GM12878 (cell line): Measurements from ENCODE around the gene PTPRN2.

Experiments
- NR2C1 ChIP-seq: fragments of 450-650 bp; IDR thresholded peaks from 2 replicates; pipeline ENCODE4 v1.6.1; 2017; ENCODE audit warnings: antibody characterized with exemption, mild to moderate bottlenecking, moderate library complexity
- POLR2A ChIP-seq: IDR thresholded peaks from 2 replicates; pipeline ENCODE4 v1.6.1; 2011; ENCODE audit warnings: low read depth, mild to moderate bottlenecking, low read length
- RAD51 ChIP-seq: fragments of 450-650 bp; IDR thresholded peaks from 2 replicates; pipeline ENCODE4 v1.6.1; 2016; ENCODE audit warnings: moderate library complexity, mild to moderate bottlenecking, inconsistent platforms
- SP1 ChIP-seq: IDR thresholded peaks from one replicate; pipeline ENCODE4 v1.6.1; 2011; ENCODE audit warnings: low read depth, low read length
- SRF ChIP-seq, 2 experiments: IDR thresholded peaks; 2 replicates each; pipeline ENCODE4 v1.6.1; 2011; ENCODE audit warnings: low read depth in 2 of 2, low read length in 2 of 2, mild to moderate bottlenecking in 1 of 2, moderate library complexity in 1 of 2
- TCF7 ChIP-seq: IDR thresholded peaks from 2 replicates; pipeline ENCODE4 v1.6.1; 2014; ENCODE audit warnings: antibody characterized with exemption, borderline replicate concordance
- YY1 ChIP-seq: IDR thresholded peaks from 2 replicates; pipeline ENCODE4 v1.6.1; 2011; ENCODE audit warnings: low read depth, mild to moderate bottlenecking, low read length
- TF ChIP-seq, protein P1 (sequence below), 3 experiments: IDR thresholded peaks in 2 of 3; conservative IDR thresholded peaks in 1 of 3; 2 replicates each; pipeline ENCODE4 v1.5.1; 2011; ENCODE audit warnings: low read depth in 3 of 3, low read length in 3 of 3, mild to moderate bottlenecking in 3 of 3, control low read depth in 2 of 3, moderate library complexity in 2 of 3, inconsistent platforms in 1 of 3, mixed read lengths in 1 of 3; ENCODE audit not compliant: control insufficient read depth in 2 of 3, insufficient read depth in 1 of 3; ENCODE audit errors: extremely low read depth in 1 of 3
- TF ChIP-seq, protein P2 (sequence below): IDR thresholded peaks from 2 replicates; pipeline ENCODE4 v1.6.1; 2012; ENCODE audit warnings: mild to moderate bottlenecking, low read depth, low read length
- TF ChIP-seq, protein P3 (sequence below): fragments of 450-650 bp; IDR thresholded peaks from 2 replicates; pipeline ENCODE4 v1.6.1; 2018; ENCODE audit warnings: borderline replicate concordance, mild to moderate bottlenecking; ENCODE audit not compliant: partially characterized antibody
- TF ChIP-seq, protein P4 (sequence below): IDR thresholded peaks from 2 replicates; pipeline ENCODE4 v1.6.1; 2011; ENCODE audit warnings: low read depth, low read length, improper control_type of control experiment, borderline replicate concordance

DNA sequence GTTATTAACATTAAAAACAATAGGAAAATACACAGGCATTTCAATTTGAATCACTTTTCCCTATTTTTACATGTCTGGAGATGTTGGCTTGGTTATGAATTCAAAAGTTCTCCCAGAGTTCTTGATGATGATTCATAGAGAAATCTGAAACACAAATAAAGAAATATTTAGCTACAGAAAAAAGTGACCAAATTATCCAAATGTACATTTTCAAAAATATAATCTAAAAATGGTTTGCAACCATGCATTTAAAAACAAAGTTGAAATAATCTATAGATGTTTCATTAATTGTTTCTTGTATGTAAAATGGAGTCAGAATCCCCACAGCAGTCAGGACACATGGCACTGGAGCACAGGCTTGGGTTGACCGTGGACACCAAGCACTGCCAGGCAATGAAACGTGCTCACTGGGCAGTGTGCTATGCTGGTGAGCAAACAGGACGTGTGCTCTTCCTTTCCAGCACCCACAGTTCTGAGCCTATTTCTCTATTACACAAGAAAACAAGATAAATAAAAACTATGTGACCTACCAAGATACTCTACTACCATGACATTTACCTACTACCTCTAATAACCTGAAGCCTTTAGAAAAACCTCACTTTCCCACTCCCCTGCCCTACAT, 44.1 kb upstream of the PTPRN2 start:
- TF ChIP-seq POLR2A, result no peak
- TF ChIP-seq, protein P1, sequence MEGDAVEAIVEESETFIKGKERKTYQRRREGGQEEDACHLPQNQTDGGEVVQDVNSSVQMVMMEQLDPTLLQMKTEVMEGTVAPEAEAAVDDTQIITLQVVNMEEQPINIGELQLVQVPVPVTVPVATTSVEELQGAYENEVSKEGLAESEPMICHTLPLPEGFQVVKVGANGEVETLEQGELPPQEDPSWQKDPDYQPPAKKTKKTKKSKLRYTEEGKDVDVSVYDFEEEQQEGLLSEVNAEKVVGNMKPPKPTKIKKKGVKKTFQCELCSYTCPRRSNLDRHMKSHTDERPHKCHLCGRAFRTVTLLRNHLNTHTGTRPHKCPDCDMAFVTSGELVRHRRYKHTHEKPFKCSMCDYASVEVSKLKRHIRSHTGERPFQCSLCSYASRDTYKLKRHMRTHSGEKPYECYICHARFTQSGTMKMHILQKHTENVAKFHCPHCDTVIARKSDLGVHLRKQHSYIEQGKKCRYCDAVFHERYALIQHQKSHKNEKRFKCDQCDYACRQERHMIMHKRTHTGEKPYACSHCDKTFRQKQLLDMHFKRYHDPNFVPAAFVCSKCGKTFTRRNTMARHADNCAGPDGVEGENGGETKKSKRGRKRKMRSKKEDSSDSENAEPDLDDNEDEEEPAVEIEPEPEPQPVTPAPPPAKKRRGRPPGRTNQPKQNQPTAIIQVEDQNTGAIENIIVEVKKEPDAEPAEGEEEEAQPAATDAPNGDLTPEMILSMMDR (IDR thresholded peaks at IDR 0.05 in 2 of 3, conservative IDR thresholded peaks at IDR 0.05 in 1 of 3; ENCODE audit: control insufficient read depth in 2 of 3, extremely low read depth in 1 of 3, insufficient read depth in 1 of 3, low read depth in 3 of 3, low read length in 3 of 3), result no peak
- TF ChIP-seq TCF7, result no peak
- TF ChIP-seq YY1, result no peak
- TF ChIP-seq, protein P2, sequence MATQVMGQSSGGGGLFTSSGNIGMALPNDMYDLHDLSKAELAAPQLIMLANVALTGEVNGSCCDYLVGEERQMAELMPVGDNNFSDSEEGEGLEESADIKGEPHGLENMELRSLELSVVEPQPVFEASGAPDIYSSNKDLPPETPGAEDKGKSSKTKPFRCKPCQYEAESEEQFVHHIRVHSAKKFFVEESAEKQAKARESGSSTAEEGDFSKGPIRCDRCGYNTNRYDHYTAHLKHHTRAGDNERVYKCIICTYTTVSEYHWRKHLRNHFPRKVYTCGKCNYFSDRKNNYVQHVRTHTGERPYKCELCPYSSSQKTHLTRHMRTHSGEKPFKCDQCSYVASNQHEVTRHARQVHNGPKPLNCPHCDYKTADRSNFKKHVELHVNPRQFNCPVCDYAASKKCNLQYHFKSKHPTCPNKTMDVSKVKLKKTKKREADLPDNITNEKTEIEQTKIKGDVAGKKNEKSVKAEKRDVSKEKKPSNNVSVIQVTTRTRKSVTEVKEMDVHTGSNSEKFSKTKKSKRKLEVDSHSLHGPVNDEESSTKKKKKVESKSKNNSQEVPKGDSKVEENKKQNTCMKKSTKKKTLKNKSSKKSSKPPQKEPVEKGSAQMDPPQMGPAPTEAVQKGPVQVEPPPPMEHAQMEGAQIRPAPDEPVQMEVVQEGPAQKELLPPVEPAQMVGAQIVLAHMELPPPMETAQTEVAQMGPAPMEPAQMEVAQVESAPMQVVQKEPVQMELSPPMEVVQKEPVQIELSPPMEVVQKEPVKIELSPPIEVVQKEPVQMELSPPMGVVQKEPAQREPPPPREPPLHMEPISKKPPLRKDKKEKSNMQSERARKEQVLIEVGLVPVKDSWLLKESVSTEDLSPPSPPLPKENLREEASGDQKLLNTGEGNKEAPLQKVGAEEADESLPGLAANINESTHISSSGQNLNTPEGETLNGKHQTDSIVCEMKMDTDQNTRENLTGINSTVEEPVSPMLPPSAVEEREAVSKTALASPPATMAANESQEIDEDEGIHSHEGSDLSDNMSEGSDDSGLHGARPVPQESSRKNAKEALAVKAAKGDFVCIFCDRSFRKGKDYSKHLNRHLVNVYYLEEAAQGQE, result no peak
- no peak for TF ChIP-seq SP1
- no peak for TF ChIP-seq NR2C1
- TF ChIP-seq, protein P3, sequence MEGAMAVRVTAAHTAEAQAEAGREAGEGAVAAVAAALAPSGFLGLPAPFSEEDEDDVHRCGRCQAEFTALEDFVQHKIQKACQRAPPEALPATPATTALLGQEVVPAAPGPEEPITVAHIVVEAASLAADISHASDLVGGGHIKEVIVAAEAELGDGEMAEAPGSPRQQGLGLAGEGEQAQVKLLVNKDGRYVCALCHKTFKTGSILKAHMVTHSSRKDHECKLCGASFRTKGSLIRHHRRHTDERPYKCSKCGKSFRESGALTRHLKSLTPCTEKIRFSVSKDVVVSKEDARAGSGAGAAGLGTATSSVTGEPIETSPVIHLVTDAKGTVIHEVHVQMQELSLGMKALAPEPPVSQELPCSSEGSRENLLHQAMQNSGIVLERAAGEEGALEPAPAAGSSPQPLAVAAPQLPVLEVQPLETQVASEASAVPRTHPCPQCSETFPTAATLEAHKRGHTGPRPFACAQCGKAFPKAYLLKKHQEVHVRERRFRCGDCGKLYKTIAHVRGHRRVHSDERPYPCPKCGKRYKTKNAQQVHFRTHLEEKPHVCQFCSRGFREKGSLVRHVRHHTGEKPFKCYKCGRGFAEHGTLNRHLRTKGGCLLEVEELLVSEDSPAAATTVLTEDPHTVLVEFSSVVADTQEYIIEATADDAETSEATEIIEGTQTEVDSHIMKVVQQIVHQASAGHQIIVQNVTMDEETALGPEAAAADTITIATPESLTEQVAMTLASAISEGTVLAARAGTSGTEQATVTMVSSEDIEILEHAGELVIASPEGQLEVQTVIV, result no peak
- no peak for TF ChIP-seq RAD51
- TF ChIP-seq SRF (IDR thresholded peaks at IDR 0.05; ENCODE audit: low read depth in 2 of 2, low read length in 2 of 2), result no peak
- TF ChIP-seq, protein P4, sequence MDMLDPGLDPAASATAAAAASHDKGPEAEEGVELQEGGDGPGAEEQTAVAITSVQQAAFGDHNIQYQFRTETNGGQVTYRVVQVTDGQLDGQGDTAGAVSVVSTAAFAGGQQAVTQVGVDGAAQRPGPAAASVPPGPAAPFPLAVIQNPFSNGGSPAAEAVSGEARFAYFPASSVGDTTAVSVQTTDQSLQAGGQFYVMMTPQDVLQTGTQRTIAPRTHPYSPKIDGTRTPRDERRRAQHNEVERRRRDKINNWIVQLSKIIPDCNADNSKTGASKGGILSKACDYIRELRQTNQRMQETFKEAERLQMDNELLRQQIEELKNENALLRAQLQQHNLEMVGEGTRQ, result no peak
